ENCODE measurements around the gene IMMP2L.

DNA sequence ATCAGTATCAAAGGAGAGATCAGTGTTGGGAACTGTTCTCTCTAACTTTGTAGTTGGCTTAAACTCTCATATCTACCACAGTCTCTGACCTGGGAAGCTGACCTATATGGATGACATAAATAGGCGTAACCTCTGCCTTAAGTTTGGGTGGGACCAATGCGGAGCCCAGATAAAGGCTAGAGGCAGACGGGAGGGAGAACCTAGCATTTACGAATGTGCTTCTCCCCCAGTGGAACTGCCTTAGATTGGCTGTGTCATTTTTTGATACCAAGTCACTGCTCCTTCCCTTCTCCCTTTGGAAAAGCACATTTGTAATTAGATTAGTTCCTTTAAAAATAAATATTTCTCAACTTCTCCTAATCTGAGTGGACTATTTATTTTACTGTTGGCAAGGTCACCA, 495.0 kb downstream of the IMMP2L start:
- no peak for TF ChIP-seq JUND (IDR thresholded peaks at IDR 0.05)
- TF ChIP-seq, protein P1, sequence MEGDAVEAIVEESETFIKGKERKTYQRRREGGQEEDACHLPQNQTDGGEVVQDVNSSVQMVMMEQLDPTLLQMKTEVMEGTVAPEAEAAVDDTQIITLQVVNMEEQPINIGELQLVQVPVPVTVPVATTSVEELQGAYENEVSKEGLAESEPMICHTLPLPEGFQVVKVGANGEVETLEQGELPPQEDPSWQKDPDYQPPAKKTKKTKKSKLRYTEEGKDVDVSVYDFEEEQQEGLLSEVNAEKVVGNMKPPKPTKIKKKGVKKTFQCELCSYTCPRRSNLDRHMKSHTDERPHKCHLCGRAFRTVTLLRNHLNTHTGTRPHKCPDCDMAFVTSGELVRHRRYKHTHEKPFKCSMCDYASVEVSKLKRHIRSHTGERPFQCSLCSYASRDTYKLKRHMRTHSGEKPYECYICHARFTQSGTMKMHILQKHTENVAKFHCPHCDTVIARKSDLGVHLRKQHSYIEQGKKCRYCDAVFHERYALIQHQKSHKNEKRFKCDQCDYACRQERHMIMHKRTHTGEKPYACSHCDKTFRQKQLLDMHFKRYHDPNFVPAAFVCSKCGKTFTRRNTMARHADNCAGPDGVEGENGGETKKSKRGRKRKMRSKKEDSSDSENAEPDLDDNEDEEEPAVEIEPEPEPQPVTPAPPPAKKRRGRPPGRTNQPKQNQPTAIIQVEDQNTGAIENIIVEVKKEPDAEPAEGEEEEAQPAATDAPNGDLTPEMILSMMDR (IDR thresholded peaks at IDR 0.05; ENCODE audit: low read depth, low read length, missing input control), result no peak
- TF ChIP-seq RAD21 (IDR thresholded peaks at IDR 0.05), result no peak
- TF ChIP-seq, protein P2, sequence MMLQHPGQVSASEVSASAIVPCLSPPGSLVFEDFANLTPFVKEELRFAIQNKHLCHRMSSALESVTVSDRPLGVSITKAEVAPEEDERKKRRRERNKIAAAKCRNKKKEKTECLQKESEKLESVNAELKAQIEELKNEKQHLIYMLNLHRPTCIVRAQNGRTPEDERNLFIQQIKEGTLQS (IDR thresholded peaks at IDR 0.05), result no peak
- no peak for TF ChIP-seq TAF1 (conservative IDR thresholded peaks at IDR 0.05)
- no peak for TF ChIP-seq YY1 (IDR thresholded peaks at IDR 0.05)

Data from liver (tissue), 3 donors.